Subcutaneous abdominal adipose tissue (tissue), 5 donors: Measurements from ENCODE around the gene TTC14.
"Not testable (repeated sequence)": the region's sequence is repeated elsewhere in the genome, so short reads cannot be mapped to it uniquely, and the experiment has no call there.

Source experiments
- H3K27ac ChIP-seq: one replicate; pipeline ENCODE4 v1.7.0; 2013; ENCODE audit warnings: low read depth, mild to moderate bottlenecking, inconsistent platforms, low read length, moderate library complexity
- H3K27me3 ChIP-seq, 5 donors: one replicate each; pipeline ENCODE4 v1.7.0; 2013; ENCODE audit warnings: low read length in 5 of 5, inconsistent platforms in 1 of 5; ENCODE audit not compliant: control insufficient read depth in 5 of 5, insufficient read depth in 4 of 5
- H3K36me3 ChIP-seq, 5 donors: one replicate each; pipeline ENCODE4 v1.7.0; 2013; ENCODE audit warnings: low read length in 5 of 5; ENCODE audit not compliant: control insufficient read depth in 5 of 5, insufficient read depth in 5 of 5
- H3K4me1 ChIP-seq, 5 donors: one replicate each; pipeline ENCODE4 v1.7.0; 2013; ENCODE audit warnings: low read length in 5 of 5, mild to moderate bottlenecking in 3 of 5, moderate library complexity in 1 of 5; ENCODE audit not compliant: control insufficient read depth in 5 of 5, insufficient read depth in 5 of 5
- H3K4me3 ChIP-seq, 5 donors: one replicate each; pipeline ENCODE4 v1.7.0; 2013; ENCODE audit warnings: low read length in 5 of 5, low read depth in 1 of 5
- H3K9ac ChIP-seq, 5 donors: one replicate each; pipeline ENCODE4 v1.7.0; 2013; ENCODE audit warnings: low read length in 5 of 5, mild to moderate bottlenecking in 4 of 5, moderate library complexity in 3 of 5
- H3K9me3 ChIP-seq, 5 donors: one replicate each; pipeline ENCODE4 v1.7.0; 2013; ENCODE audit warnings: low read length in 5 of 5; ENCODE audit not compliant: control insufficient read depth in 5 of 5
- donor health status: healthy.
- donor health status: healthy.
- donor health status: healthy.
- donor health status: healthy.
- donor health status: healthy.

TTC14 gene

DNA sequence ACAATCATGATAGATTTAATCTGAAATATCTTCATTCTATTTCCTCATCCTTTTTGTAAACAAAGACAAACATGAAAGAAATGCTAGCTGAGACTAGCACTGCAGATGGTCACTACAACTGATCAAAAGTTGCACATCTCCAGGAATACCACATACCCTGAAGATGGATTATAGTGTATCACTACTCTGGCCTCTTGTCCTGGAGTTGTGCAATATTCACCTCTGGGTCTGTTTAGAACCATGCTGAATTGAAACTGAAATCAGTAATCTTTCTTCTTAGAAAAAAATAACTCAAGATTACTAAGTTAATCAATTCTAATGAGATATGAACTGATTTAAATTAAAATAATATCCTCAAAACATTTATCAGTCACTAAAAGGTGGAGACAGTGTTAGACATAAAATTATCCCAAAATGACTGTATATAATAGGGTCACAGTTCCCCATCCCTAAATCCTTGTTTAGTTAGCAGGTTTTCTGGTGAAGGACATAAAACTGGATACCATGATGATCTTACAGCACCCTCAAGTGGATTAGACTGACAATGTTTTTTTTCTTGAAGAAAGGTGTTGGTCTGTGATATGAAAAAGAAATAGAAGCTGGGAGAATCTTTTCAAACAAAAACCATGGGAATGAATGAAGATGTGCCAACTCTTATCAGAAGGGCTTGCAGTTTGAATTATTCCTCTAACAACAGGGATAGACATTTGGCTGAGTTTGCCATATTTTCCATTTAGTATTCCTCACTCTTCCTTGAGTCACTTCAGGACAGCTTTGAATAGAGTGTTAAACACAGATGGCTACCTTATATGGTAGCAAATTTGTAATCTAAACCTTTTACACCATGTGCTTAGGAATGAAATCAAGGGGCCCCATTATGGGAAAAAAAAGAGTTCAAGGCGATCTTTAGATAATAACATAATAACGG, 7.1 kb upstream of the TTC14 start:
- peaks cover 0 to 4% (median 0%) of the 10 kb centered on the region in 5 donors for H3K27me3 ChIP-seq
- H3K9ac ChIP-seq: no peak overlapping the region
- no peaks in the 10 kb centered on the region for H3K9me3 ChIP-seq
- H3K4me3 ChIP-seq: no peak overlapping the region
- no peak overlapping the region for H3K27ac ChIP-seq
- no peaks in the 10 kb centered on the region for H3K4me1 ChIP-seq
- no peaks in the 10 kb centered on the region for H3K36me3 ChIP-seq

DNA sequence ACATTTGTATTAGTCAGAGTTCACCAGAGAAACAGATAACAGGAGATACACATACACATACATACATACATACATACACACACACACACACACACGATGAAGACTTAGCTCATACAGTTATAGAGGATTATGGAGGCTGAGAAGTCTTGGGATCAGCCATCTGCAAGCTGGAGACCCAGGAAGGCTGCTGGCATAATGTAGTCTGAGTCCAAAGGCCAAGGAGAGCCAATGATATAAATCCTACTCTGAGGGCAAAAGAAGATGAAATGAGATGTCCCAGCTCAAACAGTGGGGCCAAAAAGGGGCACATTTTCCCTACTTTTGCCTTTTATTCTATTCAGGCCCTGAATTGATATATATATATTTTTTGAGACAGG, 6.4 kb upstream of the TTC14 start:
- H3K27ac ChIP-seq: no peak overlapping the region

DNA sequence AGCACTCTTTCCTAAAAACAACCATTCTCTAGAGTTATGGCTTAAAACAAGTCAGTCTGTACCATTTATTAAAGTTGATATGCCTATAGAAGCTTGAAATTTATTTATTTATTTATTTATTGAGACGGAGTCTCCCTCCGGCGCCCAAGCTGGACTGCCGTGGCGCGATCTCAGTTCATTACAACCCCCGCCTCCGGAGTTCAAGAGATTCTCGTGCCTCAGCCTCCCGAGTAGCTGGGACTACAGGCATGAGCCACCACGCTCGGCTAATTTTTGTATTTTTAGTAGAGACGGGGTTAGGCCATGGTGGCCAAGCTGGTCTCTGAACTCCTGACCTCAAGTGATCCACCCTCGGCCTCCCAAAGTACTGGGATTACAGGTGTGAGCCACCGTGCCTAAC, 1.5 kb upstream of the TTC14 start:
- H3K4me1 ChIP-seq: peaks cover 3 to 20% (median 17%) of the 10 kb centered on the region in 5 donors
- H3K9me3 ChIP-seq: no peaks in the 10 kb centered on the region
- no peak overlapping the region for H3K4me3 ChIP-seq
- H3K9ac ChIP-seq: no peak overlapping the region
- peaks cover 1 to 17% (median 11%) of the 10 kb centered on the region in 5 donors for H3K36me3 ChIP-seq
- peaks cover 0 to 2% (median 0%) of the 10 kb centered on the region in 5 donors for H3K27me3 ChIP-seq
- H3K27ac ChIP-seq: no peak overlapping the region

More for the DNA sequence above, 6.4 kb upstream of the TTC14 start:
- H3K9ac ChIP-seq: no peak overlapping the region
- peaks cover 0 to 4% (median 0%) of the 10 kb centered on the region in 5 donors for H3K27me3 ChIP-seq
- H3K9me3 ChIP-seq: no peaks in the 10 kb centered on the region
- no peak overlapping the region for H3K4me3 ChIP-seq
- no peaks in the 10 kb centered on the region for H3K4me1 ChIP-seq
- no peaks in the 10 kb centered on the region for H3K36me3 ChIP-seq

DNA sequence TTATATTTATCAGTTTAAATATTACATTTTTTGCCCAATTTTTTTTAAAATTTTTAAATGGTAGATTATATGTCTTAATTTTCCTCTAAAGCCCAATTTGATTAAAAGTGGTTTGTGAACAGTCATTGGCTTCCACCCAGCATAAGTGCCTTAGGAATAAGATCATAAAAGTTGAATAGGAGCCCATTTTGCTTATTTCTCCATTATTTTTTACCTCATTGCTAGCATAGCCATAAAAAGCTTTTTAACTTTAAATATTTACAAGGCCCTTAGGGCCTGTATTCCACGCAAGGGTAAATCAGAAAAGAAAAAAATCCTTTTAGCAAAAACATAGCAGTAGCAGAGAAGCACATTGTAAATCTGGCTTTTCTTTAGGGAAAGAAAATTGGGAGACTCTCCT, 9.0 kb downstream of the TTC14 start:
- Histone ChIP-seq H3K9me3 (no peaks in the 10 kb centered on the region), H3K36me3 (peaks cover 59 to 76% (median 69%) of the 10 kb centered on the region in 5 donors), H3K9ac (no peak overlapping the region), H3K4me1 (no peaks in the 10 kb centered on the region), H3K27me3 (no peaks in the 10 kb centered on the region), H3K4me3 (no peak overlapping the region), H3K27ac (no peak overlapping the region)

DNA sequence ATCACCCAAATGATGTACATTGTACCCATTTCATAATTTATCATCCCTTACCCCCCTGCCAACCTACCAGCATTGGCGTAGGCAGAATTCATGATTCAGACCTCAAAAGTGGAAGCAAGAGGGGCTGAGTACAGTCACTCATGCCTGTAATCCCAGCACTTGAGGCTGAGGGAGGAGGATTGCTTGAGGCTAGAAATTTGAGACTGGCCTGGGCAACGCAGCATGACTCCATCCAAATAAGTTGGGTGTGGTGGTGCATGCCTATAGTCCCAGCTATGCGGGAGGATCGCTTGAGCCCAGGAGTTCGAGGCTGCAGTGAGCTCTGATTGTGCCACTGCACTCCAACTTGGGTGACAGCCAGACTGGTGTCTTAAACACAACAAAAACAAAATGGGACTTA, 10.4 kb downstream of the TTC14 start:
- Histone ChIP-seq H3K9ac (no peak overlapping the region), H3K4me3 (no peak overlapping the region), H3K27me3 (no peaks in the 10 kb centered on the region), H3K4me1 (no peaks in the 10 kb centered on the region), H3K36me3 (peaks cover 48 to 62% (median 56%) of the 10 kb centered on the region in 5 donors), H3K9me3 (no peaks in the 10 kb centered on the region), H3K27ac (no peak overlapping the region)

DNA sequence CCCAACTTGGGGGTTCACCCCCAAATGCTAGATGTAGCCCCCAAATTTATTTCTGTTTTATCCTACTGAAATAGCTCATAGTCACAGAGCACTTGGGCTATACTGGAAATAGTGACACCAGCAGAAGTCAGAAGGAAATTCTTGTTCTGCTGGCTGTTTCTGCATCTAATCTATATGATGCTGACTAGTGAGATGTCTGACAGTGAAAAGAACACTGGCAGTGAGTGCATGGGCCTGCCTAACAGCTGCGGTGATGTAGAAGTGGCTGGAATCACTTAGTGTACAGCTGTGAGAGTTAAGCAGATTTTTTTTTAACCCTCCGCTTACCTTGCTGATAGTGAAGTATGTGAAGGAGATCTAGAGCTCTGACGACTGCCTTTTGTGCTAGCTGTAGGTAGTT, 14.0 kb downstream of the TTC14 start:
- Histone ChIP-seq H3K36me3 (peaks cover 21 to 26% (median 23%) of the 10 kb centered on the region in 5 donors), H3K4me1 (no peaks in the 10 kb centered on the region), H3K9ac (no peak overlapping the region), H3K27me3 (no peaks in the 10 kb centered on the region), H3K27ac (no peak overlapping the region), H3K9me3 (no peaks in the 10 kb centered on the region), H3K4me3 (no peak overlapping the region)

DNA sequence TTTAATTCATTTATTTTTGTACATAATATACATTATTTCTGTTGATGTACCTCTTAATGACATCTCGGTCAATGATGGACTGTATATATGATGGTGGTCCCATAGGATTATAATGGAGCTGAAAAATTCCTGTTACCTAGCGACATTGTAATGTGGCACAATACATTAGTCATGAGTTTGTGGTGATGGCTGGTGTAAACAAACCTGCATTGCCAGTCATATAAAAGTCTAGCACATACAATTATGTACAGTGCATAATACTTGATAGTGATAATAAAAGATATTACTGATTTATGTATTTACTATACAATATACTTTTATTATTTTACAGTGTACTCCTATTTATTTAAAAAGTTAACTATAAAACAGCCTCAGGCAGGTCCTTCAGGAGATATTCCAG, 15.1 kb downstream of the TTC14 start:
- H3K27ac ChIP-seq: no peak overlapping the region
- no peak overlapping the region for H3K4me3 ChIP-seq
- H3K27me3 ChIP-seq: no peaks in the 10 kb centered on the region
- H3K9me3 ChIP-seq: no peaks in the 10 kb centered on the region
- no peaks in the 10 kb centered on the region for H3K4me1 ChIP-seq
- H3K9ac ChIP-seq: no peak overlapping the region
- peaks cover 11 to 15% (median 12%) of the 10 kb centered on the region in 5 donors for H3K36me3 ChIP-seq

DNA sequence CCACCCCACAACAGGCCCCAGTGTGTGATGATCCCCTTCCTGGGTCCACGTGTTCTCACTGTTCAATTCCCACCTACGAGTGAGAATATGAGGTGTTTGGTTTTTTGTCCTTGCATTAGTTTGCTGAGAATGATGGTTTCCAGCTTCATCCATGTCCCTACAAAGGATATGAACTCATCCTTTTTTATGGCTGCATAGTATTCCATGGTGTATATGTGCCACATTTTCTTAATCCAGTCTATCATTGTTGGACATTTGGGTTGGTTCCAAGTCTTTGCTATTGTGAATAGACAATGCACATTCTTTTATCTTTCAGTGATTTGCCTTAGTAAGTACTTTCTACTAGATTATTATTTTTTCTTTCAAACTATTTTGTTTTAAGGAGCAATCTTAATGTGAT, 16.6 kb downstream of the TTC14 start:
- not testable (repeated sequence) for H3K4me3 ChIP-seq, H3K27ac ChIP-seq, H3K9me3 ChIP-seq, H3K9ac ChIP-seq, H3K4me1 ChIP-seq, H3K27me3 ChIP-seq, H3K36me3 ChIP-seq

DNA sequence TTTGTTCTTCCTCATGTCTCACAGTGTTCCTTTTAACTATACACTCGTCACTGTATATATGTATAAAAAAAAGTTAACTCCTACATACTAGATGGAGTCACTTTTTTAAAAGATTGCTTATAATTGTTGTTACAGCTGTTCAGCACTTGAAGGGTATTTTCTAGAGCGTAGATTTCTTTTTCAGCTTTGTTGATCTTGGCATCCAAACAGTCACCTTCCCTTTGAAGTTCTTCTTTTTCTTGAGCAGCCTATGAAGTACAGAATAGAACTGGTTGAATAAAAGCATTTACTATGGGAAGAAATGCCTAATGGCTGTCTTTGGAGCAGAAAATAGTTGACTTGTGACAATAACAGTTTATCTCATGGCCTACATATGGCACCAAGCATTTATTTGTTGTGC, 17.8 kb downstream of the TTC14 start:
- Histone ChIP-seq H3K9me3 (no peaks in the 10 kb centered on the region), H3K27me3 (no peaks in the 10 kb centered on the region), H3K36me3 (no peaks in the 10 kb centered on the region), H3K4me1 (no peaks in the 10 kb centered on the region), H3K4me3 (no peak overlapping the region), H3K27ac (no peak overlapping the region), H3K9ac (no peak overlapping the region)

DNA sequence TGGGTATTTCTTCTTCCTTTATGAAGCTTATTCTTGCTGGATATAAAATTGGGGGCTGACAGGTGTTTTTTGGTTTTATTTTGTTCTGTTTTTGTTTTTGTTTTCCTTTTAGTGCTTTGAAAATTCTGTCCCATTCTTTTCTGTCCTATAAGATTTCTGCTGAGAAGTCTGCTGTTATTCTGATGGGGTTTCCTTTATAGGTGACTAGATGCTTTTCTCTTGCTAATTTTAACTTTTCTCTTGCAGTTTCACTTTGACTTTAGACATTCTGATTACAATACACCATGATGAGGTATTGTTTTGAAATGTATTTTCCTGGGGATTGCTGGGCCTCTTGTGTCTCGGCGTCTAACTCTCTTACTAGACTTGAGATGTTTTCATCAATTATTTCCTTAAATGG, 22.8 kb downstream of the TTC14 start:
- Histone ChIP-seq H3K9ac (no peak overlapping the region), H3K9me3 (no peaks in the 10 kb centered on the region), H3K27me3 (no peaks in the 10 kb centered on the region), H3K27ac (no peak overlapping the region), H3K36me3 (peaks cover 0 to 8% (median 4%) of the 10 kb centered on the region in 5 donors), H3K4me3 (no peak overlapping the region), H3K4me1 (no peaks in the 10 kb centered on the region)
